Activated B cell treated with CpG ODN at 0.5 μM for 24 hours (primary cell): ENCODE results near the gene EPB41L4B. TPM values are rescaled to one million over a fixed set of nuclear protein-coding genes. Genes with fewer than 3 reads are reported as not detected.

ENCODE experiments used
- ATAC-seq: fragments of 200-7000 bp; cut with Tn5 transposase; one replicate; pipeline ENCODE4 v1.10.0; 2021; ENCODE audit warnings: low read depth, mild to moderate bottlenecking, moderate library complexity
- CTCF ChIA-PET: fragments of 350-600 bp; sonication (Branson Sonifier 250); formaldehyde crosslinking; loops from one replicate; lab custom pipeline; 2021; ENCODE audit warnings: antibody characterized with exemption; lab: Charles Lee
- POLR2A ChIA-PET: fragments of 350-600 bp; sonication (Branson Sonifier 250); formaldehyde crosslinking; loops from one replicate; lab custom pipeline; 2021; ENCODE audit warnings: antibody characterized with exemption; lab: Charles Lee
- DNase-seq: peaks from one replicate; pipeline ENCODE4 v3.0.0; 2022
- H3K27ac Mint-ChIP-seq: one replicate; pipeline ENCODE4 v1.8.0; 2020; ENCODE audit warnings: mixed read lengths
- H3K27me3 Mint-ChIP-seq: one replicate; pipeline ENCODE4 v1.8.0; 2021; ENCODE audit warnings: mixed read lengths
- H3K36me3 Mint-ChIP-seq: one replicate; pipeline ENCODE4 v1.8.0; 2021; ENCODE audit warnings: low read depth, mixed read lengths
- H3K4me1 Mint-ChIP-seq: one replicate; pipeline ENCODE4 v1.8.0; 2021; ENCODE audit warnings: mixed read lengths
- H3K4me3 Mint-ChIP-seq: one replicate; pipeline ENCODE4 v1.8.0; 2020; ENCODE audit warnings: mild to moderate bottlenecking, mixed read lengths
- H3K9me3 Mint-ChIP-seq: one replicate; pipeline ENCODE4 v1.8.0; 2020; ENCODE audit warnings: mixed read lengths
- CTCF ChIP-seq: fragments of 200-600 bp; IDR thresholded peaks from one replicate; pipeline ENCODE4 v1.8.0; 2022; ENCODE audit warnings: antibody characterized with exemption, mild to moderate bottlenecking
- intact Hi-C: fragments of 100-400 bp; cut with micrococcal nuclease; formaldehyde crosslinking; loops from one replicate; pipeline ENCODE4 v1.15.1; 2024
- total RNA-seq: library from RNA; stranded (reverse); gene quantifications from 2 replicates; pipeline ENCODE4 v1.2.3, GENCODE V29; 2022

Gene EPB41L4B
- total RNA-seq, 1 donor from 2014 or later: 5.3 TPM

- peaks cover 5% of the 10 kb centered on the region for H3K27me3 Mint-ChIP-seq
- DNase-seq (no peak), ATAC-seq (no peak)
- no peaks in the 10 kb centered on the region for H3K4me1 Mint-ChIP-seq
- CTCF ChIA-PET: no interaction called here
- no peaks in the 10 kb centered on the region for H3K36me3 Mint-ChIP-seq
- POLR2A ChIA-PET: no interaction called here
- no peak for TF ChIP-seq CTCF
- H3K9me3 Mint-ChIP-seq: no peaks in the 10 kb centered on the region
- H3K4me3 Mint-ChIP-seq: no peak overlapping the region
- intact Hi-C loops: no loop called here
- H3K27ac Mint-ChIP-seq: no peak overlapping the region
These were observed 10.5 kb upstream of the EPB41L4B start for GRCh38 chr9:109331353-109331752.

GRCh38 chr9:109329638-109330258 is 8.9 kb upstream of the EPB41L4B start:
- Mint-ChIP-seq H3K36me3 (no peaks in the 10 kb centered on the region), H3K9me3 (no peaks in the 10 kb centered on the region), H3K4me3 (no peak overlapping the region), H3K4me1 (no peaks in the 10 kb centered on the region), H3K27ac (no peak overlapping the region), H3K27me3 (peaks cover 9% of the 10 kb centered on the region)
- no peak for ATAC-seq
- intact Hi-C loops: loop anchor here (10.0 kb wide), 2 partner anchors 315 to 1865 kb away; partner anchors contain the start of gene CTNNAL1
- ChIA-PET CTCF (interaction anchor here (0.6 kb wide), 1 partner anchor 100 kb away, joined by 3 read pairs; no protein-coding TSS in a partner anchor), POLR2A (no interaction called here)
- no peak for TF ChIP-seq CTCF
- no peak for DNase-seq

- ChIA-PET POLR2A (no interaction called here), CTCF (interaction anchor here (0.6 kb wide), 1 partner anchor 99 kb away, joined by 3 read pairs; no protein-coding TSS in a partner anchor)
- no peak for TF ChIP-seq CTCF
- ATAC-seq: no peak
- peaks cover 9% of the 10 kb centered on the region for H3K27me3 Mint-ChIP-seq
- no peak for DNase-seq
- H3K4me1 Mint-ChIP-seq: no peaks in the 10 kb centered on the region
- H3K36me3 Mint-ChIP-seq: no peaks in the 10 kb centered on the region
- no peaks in the 10 kb centered on the region for H3K9me3 Mint-ChIP-seq
- intact Hi-C loops: loop anchor here (10.0 kb wide), 2 partner anchors 314 to 1864 kb away; partner anchors contain the start of gene CTNNAL1
- no peak overlapping the region for H3K27ac Mint-ChIP-seq
- no peak overlapping the region for H3K4me3 Mint-ChIP-seq
These were observed 8.2 kb upstream of the EPB41L4B start for GRCh38 chr9:109328978-109329637.

- intact Hi-C loops: loop anchor here (10.0 kb wide), 2 partner anchors 310 to 1860 kb away; partner anchors contain the start of gene CTNNAL1
These were observed 4.2 kb upstream of the EPB41L4B start for GRCh38 chr9:109325089-109325488.

More at GRCh38 chr9:109325089-109325488, 4.2 kb upstream of the EPB41L4B start:
- no peak overlapping the region for H3K4me3 Mint-ChIP-seq
- H3K27ac Mint-ChIP-seq: no peak overlapping the region
- POLR2A ChIA-PET: no interaction called here
- ATAC-seq (no peak), DNase-seq (no peak)
- peaks cover 34% of the 10 kb centered on the region for H3K27me3 Mint-ChIP-seq
- no peaks in the 10 kb centered on the region for H3K9me3 Mint-ChIP-seq
- no peaks in the 10 kb centered on the region for H3K36me3 Mint-ChIP-seq
- H3K4me1 Mint-ChIP-seq: peaks cover 7% of the 10 kb centered on the region
- CTCF ChIA-PET: no interaction called here
- TF ChIP-seq CTCF: no peak
